H1 (cell line): Measurements from ENCODE around the gene SCN3B. TPM values are rescaled to one million over a fixed set of nuclear protein-coding genes. Genes with fewer than 3 reads are reported as not detected.

Source experiments
- CBX5 ChIP-seq: fragments of 300-800, 300-1000 bp; sonication (generic); IDR thresholded peaks from 2 replicates; pipeline ENCODE4 v1.7.1; 2016; ENCODE audit warnings: antibody characterized with exemption, low read length, low read depth
- KDM5A ChIP-seq: fragments of 200-600 bp; IDR thresholded peaks from 2 replicates; pipeline ENCODE4 v1.7.1; 2012; ENCODE audit warnings: mild to moderate bottlenecking, low read length, inconsistent platforms, mixed read lengths
- POU5F1 ChIP-seq: IDR thresholded peaks from 2 replicates; pipeline ENCODE4 v1.6.1; 2011; ENCODE audit warnings: low read depth, mild to moderate bottlenecking, low read length, moderate library complexity
- polyA plus RNA-seq, 7 experiments: library from polyadenylated mRNA; depleted of rRNA in 3 of 7; stranded (reverse) in 5 of 7; unstranded in 2 of 7; fragments of >200 nt in 5 of 7; fragments of 200-250 nt in 2 of 7; gene quantifications; 1 replicate in 5 of 7; 2 replicates in 1 of 7; 4 replicates in 1 of 7; pipeline versions ENCODE4 v1.2.1 to v1.2.3, GENCODE V29; 2011 to 2013; ENCODE audit warnings: missing spikeins in 2 of 7, mixed read lengths in 2 of 7
- total RNA-seq: library from RNA; stranded (reverse); fragmentation: NEBNext Ultra II Directional; extraction: Animal tissue kit (Norgen Biotek cat#: 25700); gene quantifications from 2 replicates; pipeline ENCODE4 v1.2.1, GENCODE V29; 2021

SCN3B gene
- total and polyA plus RNA-seq, 2 of the 8 experiments (the other 6 are each of a cell fraction or from before 2014, with no cell fraction given): 0.67 to 1.1 TPM

DNA sequence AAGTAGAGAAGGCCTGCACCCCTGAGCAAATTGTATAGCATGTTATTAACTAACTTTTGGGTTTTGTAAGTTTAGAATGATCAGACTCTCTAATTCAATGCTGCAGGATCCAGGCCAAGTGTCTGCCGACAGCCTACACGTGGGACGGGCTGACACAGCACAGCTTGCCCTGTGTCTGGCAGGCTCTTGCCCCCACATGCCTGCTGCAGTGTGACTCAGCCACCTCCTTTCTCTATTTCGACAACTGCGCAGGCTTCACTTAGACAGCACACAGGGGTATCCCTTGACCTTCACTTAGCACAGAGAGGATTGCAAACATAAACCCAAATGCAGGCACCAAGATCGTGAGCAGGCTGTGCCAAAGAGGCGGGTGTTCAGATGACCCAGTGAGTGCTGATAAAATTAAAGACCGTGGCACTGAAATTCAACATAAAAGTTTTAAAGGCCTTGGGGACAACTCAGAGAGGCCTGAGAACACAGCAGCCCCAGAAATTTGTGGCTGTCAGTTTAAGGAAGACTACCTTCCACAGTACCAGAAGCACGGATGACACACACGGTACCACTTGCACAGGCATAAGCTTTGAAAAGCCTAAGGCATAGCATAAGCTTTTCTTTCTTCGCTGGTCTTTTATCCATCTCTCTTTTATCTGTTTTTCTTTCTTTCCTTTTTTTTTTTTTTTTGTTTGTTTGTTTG is 37.8 kb downstream of the SCN3B start (continued):
- TF ChIP-seq CBX5 (no peak), POU5F1 (no peak), KDM5A (no peak)
